HG03575 (cell line): ENCODE results near the gene DRC1.

Experiments used
- ATAC-seq: cut with Tn5 transposase; IDR thresholded peaks from one replicate; pipeline ENCODE4 v1.9.1; 2021; ENCODE audit not compliant: unreplicated experiment, insufficient number of reproducible peaks, low FRiP score; ENCODE audit errors: extremely low read depth

The DRC1 gene

DNA sequence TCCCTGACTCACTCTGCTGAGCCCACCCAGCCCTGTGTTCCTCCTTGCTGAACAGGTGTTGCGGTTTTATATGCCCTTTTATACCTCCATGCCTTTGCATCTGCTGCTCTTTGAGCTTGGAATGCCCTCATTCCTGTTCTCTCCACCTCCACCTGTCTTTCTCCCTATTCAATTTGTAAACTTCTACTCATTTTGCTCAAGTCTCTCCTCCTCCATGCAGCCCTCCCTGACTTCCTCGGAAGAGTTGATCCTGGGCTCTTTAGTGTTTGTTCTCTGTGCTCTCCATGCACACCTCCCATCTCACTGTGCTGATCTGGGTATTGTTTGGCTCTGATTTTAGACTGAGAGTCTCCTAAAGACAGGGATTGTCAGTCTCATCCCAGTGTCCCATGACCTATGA lies 83.4 kb downstream of the DRC1 start:
- no peak for ATAC-seq

DNA sequence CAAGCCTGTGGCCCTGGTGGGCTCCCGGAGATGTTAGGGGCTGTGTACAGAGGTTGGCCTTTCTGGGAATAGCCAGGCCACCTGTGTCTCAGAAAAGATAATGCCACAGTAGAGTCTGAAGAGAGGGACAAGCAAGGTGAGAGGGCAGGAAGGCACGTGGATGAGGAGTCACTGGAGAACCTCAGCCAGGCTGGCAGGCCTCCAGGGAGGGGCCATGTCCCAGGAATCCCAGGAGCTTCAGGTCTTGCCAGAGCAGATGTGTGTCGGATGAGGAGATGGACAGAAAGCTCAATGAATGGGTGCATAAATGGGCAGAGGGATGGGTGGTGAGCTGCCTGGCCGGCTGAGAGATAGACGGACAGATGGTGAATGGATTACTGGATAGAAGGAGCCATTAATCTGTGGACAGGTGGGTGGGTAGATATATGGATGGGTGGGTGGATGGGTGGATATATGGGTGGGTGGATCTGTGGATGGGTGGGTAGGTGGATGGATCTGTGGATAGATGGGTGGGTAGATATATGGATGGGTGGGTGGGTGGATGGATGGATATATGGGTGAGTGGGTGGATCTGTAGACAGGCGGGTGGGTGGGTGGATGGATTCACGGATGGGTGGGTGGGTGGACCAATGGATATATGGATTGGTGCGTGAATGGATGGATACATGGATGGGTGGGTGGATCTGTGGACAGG lies 84.2 kb downstream of the DRC1 start:
- ATAC-seq: no peak

DNA sequence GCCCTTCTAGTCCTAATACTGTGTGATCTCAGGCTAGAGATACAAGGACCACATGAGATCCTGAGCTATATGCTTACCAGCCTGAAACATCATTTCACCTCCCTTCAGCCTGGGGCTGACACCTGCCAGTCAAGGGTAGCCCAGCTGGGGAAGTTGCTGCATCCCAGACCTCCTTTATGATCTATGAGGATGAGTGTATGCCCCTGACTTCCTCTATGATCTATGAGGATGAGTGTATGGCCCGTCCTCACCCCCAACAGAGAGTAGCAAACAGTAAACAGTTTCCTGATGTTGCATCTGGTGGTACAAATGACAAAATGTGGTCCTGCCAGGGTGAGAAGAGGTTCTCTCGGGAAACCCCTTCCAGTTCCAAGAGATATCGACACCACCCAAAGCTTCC lies 85.1 kb downstream of the DRC1 start:
- no peak for ATAC-seq

DNA sequence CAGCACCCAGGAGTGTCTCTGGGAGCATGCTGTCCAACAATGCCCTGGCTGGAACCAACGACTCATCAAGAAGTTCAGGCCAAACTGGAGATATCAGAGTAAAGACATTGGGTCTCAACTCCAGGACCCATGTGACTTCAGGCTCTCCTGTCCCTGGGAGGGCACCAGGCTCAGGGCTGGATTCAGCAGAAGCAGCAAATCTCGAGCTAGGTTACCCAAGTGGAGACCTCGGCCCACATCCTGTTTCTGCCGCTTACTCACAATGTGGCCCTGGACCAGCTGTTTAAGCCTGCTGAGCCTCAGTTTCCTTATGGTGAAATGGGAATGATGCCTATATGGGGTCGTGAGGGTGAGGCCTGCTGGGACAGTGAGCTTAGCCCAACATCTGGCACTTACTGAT lies 85.5 kb downstream of the DRC1 start:
- no peak for ATAC-seq

DNA sequence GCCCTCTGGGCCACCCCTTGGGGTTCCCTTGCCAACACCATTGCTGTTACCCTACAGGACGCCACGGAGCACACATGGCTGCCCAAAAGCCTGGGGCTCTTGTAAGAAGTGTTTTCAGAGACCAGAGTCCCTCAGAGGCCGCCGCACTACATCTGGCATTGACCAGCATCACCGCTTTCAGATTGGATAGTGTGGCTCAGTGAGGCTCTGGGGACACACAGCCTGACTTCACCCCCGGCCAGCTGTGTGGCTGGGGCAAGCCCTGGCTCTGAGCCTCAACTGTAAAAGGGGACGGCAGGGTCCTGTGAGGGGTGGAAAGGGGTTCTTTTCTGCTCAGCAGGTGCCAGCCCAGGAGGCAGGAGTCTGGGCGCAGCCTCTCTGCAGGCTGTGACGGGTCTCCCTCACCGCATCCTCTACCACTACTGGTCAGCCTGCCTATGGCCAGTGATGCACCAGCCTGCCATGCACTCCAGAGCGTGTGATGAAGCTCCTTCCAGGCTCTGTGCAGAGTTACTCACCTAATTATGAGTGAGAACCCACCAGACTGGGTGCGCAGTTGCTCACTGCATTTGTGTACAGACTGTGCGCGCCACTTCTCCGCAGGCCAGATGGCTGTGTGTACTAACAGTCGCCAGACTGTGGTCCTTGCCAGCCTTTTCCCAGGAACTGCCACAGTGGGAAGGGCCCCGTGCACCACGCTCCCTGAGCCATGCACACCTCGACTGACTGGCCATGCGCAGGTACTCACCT lies 86.9 kb downstream of the DRC1 start:
- no peak for ATAC-seq

DNA sequence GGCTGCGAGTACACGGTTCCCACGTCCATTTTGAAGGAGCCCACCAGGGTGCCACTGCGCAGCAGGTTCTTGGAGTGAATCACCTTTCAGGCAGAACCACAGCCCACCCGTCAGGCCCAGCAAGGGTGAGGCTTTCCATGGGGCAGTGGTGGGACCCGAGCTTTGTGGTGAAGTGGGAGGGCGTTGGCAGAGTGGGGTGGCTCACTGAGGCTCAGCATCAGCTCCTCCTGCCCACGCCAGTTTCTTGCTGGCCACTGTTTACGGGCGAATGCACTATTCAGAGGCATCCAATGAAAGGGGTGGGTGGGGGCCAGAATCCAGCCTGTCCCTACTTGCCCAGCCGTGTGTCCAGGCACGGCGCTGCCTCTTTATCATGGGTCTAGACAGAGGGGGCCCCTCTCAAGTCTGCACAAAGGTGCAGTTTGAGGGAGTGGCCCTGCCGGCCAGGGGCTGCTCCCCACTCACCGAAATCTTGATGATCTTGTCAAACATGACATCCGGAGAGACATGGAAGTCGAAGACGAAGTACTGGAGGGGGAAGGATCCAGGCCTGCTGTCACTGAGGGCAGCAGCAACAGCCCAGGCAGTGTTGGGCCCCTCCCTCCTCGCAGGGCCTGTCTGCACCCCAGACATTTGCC lies 87.6 kb downstream of the DRC1 start:
- ATAC-seq: no peak

DNA sequence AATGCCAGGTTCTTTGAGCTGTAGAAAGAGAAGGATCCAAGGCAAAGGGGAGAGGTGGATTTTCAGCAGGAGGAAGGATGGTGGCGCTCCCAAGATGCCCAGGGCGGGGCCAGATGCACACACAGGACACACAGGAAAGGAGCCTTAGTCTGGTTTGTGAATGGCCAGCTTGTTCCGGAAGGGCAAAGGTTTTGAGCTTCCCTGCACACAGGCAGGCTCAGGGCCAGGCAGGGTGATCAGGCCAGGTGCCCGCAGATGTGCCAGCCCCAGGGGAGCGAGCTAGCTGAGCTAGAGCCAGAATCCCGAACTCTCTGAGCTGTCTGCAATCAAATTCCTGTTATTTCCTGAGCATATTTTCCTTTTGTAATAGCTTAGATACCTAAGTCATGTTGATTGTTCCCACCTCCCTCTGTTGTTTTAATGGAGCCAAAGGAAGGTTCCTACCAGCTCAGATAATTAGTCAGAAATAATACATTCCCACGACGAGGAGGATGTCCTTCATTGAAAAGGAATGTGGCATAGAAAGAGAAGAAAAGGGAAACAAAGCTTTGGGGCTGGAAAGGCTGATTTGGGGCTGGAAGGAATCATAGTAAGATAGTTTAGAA lies 89.9 kb downstream of the DRC1 start:
- ATAC-seq: no peak

DNA sequence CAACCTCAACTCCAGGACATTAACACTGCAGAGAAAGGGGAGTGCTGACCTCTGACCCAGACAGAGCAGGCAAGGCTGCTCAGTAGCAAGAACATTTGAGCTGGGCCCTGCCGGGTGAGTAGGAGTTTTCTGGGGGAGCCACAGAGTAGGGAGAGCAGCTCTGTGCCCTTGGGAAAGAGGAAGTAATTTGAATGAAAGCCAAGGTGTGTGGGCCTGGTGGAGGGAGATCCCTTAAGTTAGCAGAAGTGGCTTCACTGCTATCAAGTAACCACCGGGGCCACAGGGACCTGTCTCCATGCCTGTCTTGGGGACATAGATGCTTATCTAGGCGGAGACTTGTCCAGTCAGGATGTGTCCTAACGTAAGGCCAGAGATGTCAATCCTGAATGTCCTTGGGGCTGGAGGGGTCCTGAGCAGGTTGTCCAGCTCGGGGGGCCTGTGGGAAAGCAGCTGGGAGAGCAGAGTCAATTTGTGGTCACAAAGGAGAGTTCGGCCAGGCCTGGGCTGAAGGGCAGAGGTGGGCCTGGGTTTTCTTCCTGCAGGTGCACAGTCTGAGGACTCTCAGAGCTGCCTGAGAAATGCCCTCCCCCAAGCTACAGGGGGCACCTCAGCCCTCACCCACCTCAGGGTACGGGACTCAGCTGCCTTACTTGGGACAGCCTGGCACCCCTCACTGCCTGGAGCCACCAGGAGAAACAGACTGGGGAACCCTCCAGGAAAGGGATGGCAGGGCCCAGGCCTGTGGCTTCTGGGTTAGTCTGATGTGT lies 91.2 kb downstream of the DRC1 start:
- no peak for ATAC-seq

DNA sequence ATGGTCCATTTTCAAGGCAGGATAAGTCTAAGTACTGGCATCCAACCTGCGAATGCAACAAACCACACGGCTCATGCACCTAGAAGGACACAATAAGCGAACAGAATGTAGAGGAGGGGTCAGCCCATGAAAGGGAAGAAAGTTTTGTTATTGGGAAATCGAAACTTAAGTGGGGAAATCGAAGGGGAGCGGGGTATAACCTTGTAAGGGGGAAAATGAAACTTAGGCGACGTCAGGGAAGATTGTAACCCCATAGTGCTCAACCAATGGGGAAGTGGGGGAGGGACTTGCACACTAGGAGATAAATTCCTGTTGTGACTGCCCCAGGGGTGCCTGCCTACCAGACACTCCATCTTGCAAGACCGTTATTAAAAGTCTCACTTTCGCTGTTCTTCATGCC lies 91.8 kb downstream of the DRC1 start:
- ATAC-seq: no peak

DNA sequence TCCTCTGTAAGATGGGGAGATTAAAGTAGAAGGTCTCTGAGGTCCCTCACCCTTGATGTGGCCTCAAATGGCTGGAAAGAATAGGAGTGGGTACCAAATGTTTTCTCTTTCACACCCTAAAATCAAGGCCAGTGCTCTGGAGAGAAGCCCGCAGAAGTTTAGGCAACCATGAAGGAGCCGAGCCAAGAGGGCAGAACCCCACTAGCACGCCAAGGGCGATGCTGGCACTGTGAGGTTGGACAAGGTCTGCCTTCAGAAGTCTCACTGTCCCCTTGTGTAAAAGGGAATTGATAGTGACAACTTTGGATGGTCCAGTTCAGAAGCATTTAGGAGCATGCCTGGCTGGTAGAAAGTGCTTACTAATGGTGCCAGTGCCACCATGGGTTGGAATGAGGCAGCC lies 92.5 kb downstream of the DRC1 start:
- no peak for ATAC-seq

DNA sequence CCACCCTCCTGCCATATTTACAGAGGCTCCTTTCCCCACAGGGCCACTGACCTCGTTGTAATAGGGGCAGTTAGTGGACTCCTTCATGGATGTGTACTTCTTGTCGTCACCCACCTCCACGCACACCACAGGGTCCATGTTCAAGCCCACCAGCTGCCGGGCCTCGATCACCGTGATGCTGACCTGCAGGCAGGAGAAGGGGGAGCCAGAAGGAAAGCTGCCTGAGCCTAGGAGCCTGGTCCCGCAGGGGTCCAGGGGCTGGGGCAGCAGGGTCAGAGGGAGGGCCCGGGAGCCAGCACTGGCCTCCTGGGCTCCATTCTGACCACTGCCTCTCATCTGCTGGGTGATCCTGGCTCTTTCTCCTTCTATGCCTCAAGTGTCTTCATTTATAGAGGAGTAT lies 93.2 kb downstream of the DRC1 start:
- ATAC-seq: no peak

DNA sequence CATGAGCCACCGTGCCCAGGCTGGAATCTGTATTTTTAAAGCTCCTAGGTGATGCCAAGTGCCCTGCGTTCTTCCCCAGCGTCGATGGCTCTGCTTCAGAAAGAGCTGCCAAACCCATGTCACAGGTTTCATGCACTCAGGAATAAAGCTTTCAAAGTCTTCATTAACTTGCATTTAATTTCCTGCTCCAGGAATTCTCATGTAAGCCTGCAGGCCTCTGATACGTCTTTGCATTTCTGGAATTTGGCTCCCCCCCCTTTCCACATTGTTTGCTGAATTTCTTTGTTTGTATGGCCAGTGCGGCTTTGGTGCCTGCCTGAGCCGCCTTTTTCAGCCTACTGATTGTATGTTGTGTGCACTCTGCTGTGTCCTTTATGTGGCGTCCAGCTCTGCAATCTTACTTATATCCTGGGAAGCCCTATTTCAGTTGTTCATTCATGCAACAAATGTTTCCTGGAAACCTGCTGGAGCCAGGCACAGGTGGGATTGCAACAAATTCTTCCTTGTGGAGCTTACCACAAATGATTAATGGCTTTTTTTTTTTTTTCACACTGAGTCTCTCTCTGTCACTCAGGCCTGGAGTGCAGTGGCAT lies 94.1 kb downstream of the DRC1 start:
- ATAC-seq: no peak

DNA sequence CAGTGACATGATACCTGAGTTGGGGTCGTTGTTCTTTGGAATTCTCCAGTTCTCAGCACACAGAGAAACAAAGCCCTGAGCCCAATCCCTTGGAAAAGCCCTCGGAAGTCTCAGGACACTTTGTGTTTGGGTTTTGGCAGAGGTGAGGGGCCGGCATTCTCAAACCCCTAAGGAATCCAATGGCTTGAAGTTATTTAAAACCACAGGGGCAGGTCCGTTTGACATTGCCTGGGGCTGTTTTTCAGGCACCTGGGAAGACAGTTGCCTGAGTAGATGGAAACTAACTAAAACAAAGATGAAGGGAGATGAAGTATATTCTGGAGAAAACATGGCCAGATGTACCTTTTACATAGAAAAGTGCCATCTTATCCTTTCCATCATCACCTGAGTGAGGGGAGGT lies 98.7 kb downstream of the DRC1 start:
- no peak for ATAC-seq

DNA sequence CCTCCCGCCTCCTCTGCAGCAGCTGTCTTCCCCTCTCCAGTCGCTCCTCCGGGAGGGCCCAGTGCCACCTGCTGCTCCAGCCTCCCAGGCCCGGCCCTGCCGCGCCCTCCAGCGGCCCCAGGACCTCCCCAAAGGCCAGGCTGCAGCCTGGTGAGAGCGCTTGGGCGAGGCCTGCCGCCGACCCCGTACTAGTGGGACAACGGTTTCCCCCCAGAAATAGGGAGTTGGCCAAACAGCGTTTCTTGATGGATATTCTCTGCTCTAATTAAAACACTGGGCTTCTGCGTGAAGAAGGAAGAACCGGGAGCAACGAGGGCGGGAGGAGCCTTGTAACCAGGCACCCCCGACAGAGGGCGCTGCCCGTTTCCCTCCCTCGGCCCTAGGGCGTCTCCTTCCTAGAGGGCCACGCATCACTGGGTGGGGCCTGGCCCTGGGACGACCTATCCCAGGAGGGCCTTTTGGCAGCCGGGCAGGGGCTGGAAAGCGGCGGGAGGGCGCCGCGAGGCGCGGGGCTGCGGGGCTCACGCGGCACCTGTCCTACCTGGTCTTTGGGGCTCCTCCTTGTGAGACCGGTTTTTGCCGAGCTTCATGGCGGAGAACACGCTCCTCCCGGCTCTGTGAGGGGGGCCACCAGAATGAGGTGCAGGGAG lies 101.6 kb downstream of the DRC1 start:
- no peak for ATAC-seq

DNA sequence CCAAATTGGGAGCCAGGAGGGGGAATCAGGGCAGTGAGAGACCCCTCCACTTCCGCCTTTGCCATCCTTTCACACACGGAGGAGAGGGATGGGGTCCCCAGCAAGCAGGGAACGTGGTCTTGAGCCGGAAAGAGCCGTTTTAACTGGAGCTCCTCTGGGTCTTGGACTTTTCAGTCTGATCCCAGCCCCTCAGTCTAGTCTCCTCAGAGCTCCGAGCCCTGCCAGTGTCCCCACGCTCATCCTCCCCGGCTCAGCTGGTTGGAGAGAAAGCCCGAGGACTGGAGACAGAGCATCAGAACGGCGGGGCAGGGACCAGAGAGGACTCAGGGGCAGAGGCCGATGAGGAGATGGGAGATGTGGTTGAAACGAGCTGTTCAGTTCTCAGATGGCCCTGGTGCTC lies 102.3 kb downstream of the DRC1 start:
- no peak for ATAC-seq

DNA sequence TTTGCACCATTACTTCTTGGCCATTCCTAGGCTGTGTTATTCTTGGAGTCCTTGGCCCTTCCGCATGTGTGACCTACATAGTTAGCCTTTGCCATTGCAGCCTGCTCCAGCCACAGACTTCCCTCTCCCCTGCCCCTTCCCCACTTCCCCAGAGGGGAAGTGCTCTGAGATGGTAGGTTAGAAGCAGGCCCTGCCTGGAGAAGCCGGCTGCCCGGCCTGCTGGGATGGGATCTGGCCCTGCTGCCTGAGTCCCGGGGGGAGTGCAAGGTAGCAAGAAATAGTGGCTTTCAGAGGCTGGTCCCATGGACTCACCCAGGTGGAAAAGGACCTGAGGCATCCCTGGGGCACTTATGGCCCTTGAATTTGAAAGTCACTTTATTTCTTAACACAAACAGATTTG lies 104.6 kb downstream of the DRC1 start:
- ATAC-seq: no peak
